WI38 (cell line): ENCODE data around the gene SIRT7.
"Not testable (repeated sequence)": the region's sequence is repeated elsewhere in the genome, so short reads cannot be mapped to it uniquely, and the experiment has no call there.

Experiments used
- H3K4me3 ChIP-seq: 2 replicates; pipeline ENCODE4 v1.5.1; 2011; ENCODE audit warnings: low read depth, mild to moderate bottlenecking, control low read depth, low read length
- CTCF ChIP-seq: IDR thresholded peaks from 2 replicates; pipeline ENCODE4 v1.5.1; 2012; ENCODE audit warnings: low read depth, mild to moderate bottlenecking, control low read depth, low read length

Gene SIRT7

GRCh38 chr17:81956607-81957589 lies 38.9 kb upstream of the SIRT7 start:
- H3K4me3 ChIP-seq = no peak overlapping the region
- no peak for TF ChIP-seq CTCF

DNA sequence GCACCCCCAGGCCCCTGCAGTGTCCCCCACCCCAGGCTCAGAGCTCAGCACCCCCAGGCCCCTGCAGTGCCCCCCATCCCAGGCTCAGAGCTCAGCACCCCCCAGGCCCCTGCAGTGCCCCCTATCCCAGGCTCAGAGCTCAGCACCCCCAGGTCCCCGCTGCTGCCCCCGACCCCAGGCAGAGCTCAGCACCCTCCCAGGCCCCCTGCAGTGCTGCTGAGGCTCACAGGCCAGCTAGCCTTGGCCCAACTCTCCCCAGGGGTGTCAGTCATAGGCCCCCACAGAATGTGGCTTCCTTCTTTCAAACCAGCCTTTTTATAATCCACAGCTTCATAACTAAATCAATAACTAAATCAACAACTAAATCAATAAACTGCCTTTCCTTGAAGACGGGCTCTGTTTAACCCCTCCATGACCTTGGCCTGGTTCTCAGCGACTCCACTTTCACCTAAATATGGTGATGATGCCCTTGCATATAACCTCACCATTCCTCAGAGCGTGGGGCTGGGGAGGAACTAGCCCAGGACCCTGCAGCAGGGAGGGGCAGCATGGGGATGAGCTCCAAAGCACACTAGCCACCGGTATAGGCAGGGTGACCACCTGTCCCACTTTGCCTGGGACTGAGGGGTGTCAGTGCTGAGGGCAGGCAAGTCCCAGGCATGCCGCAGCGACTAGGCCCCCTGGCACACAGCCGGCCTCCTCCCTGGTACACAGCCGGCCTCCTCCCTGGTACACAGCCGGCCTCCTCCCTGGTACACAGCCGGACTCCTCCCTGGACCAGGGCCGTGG lies 38.0 kb upstream of the SIRT7 start:
- no peak overlapping the region for H3K4me3 ChIP-seq
- TF ChIP-seq CTCF = no peak

- H3K4me3 ChIP-seq = no peak overlapping the region
- TF ChIP-seq CTCF = no peak
Observed at GRCh38 chr17:81955058-81955681, 37.2 kb upstream of the SIRT7 start.

DNA sequence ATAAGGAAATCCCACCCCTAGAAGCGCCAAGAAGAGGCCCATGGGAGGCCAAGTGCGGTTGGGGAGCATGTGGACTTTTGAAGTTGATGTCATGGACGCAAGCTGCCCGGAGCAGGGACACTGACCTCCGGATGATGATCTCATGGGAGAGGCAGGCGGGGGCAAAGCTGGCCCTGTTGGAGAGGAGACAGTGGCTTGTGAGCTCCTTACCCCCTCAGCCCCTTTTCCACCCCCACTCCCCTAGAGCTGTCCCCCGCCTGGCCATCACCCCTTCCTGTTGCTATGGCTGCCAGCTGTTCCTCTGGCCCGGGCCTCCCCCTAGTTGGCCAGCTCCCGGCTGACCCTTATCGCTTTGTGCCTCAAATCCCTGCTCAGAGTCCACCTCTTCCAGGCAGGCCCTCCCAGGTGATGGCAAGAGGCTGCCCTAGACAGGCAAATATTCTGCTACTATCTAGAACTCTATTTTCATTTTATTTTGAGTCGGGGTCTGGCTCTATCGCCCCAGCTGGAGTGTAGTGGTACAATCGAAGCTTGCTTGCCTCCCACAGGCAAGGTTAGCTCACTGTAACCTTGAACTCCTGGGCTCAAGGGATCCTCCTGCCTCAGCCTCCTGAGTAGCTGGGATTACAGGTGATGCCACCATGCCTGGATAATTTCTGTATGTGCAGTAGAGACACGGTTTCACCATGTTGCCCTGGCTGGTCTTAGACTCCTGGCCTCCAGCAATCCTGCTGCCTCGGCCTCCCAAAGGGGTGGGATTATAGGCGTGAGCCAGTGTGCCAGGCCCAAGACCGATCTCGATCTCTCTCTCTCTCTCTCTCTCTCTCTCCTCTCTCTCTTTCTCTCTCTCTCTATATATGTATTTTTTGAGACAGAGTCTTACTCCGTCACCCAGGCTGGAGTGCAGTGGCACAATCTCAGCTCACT lies 36.4 kb upstream of the SIRT7 start:
- TF ChIP-seq CTCF = no peak
- no peak overlapping the region for H3K4me3 ChIP-seq

- H3K4me3 ChIP-seq = not testable (repeated sequence)
Observed at GRCh38 chr17:81953443-81953842, 35.5 kb upstream of the SIRT7 start.

DNA sequence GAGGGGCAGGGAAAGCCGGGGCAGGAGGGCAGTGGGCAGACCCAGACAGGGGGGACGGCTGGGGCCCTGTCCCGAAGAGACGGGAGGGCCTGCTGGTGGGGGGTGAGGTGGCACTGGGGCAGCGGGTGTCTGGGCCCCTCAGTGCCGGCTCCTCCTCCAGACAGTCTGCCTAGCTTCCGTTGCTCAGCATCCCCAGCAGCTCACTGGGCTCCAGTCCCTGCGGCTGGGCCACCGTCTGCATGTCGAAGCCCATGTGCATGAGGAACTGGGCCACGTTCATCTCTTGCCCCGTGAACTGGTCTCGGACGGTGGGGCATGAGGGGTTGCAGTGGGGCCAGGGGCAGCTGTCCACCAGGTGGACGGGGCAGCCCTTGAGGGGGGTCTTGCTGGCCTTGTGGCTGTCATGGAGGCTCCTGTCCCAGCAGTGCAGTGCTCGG lies 34.8 kb upstream of the SIRT7 start:
- TF ChIP-seq CTCF = no peak
- no peak overlapping the region for H3K4me3 ChIP-seq
